A172 (cell line): ENCODE measurements around the gene COL4A1. TPM values are rescaled to one million over a fixed set of nuclear protein-coding genes. Genes with fewer than 3 reads are reported as not detected.
A peak's percentile ranks its signal among the peaks of the same experiment; 100 is the strongest.

Experiments
- DNase-seq: peaks from one replicate; pipeline ENCODE4 v3.0.0-alpha.2; 2015; ENCODE audit warnings: low spot score
- total RNA-seq: library from RNA; depleted of rRNA; stranded (reverse); fragments of >200 nt; shearing (Covaris generic); gene quantifications from 2 replicates; pipeline ENCODE4 v1.2.3, GENCODE V29; 2014; rRNA removed

COL4A1 gene
- total RNA-seq, result 197 and 221 TPM in 2 replicates

DNA sequence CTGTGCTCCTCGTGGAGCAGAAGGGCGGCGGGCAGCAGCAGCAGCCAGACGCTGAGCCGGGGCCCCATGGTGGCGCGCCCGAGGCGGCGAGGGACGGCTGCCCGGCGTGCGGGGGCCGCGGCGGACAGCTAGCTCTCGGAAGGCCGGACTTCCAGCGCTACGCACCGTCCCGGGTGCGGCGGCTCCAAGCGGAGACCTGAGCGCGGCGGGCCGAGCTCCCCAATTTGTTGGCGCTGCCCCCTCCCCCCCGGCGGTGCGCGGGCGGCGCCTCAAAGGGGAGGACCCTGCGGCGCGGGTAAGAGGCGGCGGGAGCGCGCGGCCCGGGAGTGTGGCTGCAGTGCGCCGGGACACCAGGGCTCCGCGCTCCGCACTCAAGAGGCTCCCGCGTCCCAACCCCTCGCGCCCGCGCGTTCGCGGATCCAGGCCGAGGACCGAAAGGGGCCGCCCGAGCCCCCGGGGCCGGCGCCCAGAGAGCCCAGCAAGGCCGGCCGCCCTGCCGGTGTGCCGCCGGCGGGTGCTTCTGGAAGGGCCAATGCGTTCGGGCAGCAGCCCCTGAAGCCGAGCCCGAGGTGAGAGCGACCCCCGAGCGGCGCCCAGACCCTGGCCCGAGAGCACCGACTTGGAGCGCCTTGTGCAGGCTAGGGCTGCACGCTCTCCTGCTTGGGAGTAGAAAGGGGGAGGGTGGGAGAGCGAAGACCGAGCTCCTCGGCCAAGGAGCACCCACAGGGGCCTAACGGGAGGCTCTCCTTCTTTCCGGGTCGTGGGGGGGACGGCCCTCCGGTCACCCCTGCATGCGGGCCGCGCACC lies at the start of gene COL4A1, which contains the start of gene COL4A2:
Gene COL4A1 (minus strand): TSS at position 198 of the 807 bp plus-strand sequence. CDS start 130 bp downstream, at position 68.
Gene COL4A2 (plus strand): TSS at position 325 of the 807 bp plus-strand sequence. CDS start 620 bp downstream, outside the sequence.
- DNase-seq, result peak; percentile 51

DNA sequence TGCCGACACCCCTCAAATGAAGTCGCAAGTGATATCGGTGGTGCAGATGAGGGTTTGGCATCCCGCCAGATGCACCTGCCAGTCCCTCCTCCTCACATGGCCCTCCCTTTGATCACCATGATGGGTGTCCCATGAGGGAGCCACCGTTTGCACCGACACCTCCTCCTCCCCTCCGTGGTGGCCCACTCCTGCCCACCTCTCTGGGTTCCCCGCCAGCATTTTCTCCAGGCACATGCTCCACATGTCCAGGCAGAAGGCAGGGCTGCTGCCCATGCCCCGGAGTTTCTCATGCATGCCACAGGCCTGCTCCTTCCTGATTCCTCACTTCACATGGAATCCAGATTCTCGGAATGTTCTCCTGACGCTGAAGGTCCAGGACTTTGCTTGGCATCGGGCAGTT lies 49.4 kb upstream of the COL4A1 start:
- no peak for DNase-seq

- DNase-seq, result no peak
Observed at GRCh38 chr13:110354715-110355473, 47.9 kb upstream of the COL4A1 start.

DNA sequence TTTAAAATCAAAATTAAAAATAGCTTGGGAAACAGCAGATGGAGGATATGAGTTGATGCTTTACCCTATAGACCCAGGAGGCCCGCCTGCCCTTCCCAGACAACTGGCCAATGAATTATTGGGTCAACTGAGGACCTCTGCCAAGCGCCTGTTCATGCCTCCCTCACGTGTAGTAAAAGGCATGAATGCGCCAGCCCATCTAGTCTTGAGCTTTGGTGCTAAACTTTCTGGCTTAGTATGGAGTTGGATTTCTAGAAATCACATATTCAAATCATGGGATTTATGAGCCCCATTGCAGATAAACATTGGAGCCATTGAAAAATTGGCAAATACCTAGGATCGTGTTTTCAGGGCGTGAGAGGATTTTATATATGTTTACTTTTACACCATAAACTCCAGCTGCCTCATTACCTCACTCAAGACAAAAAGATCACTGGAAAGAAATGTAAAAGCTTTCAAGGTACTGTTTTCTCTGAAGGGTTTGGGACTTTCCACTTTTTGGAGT lies 47.2 kb upstream of the COL4A1 start:
- DNase-seq, result no peak

DNA sequence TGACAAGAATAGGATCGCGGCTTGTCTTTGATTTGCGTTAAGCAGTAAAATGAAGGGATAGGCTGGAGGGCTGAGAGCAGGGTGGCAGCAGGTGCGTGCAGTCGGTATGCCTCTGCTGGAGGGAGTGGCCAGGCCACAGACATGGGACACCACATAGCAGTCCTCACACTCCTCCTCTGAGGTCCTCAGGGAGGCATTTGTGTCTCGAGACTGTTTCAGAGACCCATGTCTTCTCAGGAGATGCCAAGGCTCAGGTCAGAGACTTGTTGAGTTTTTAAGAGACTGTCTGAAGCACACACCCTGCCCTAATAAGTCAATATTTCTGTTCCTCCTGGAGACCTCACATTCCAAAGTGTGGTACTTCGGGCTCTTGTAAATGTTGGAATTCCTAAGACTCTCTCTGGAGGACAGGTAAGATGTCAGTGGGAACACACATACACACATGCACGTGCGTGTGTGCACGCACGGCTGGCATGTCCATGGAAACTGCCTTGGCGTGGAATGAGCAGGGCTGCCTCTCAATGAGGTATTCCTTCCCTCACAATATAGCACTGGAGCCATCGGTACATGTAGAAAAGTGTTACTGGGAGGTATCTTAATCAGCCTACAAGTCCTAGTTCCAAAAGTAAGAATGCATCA lies 46.5 kb upstream of the COL4A1 start:
- no peak for DNase-seq

- DNase-seq, result no peak
Observed at GRCh38 chr13:110352735-110353134, 45.8 kb upstream of the COL4A1 start.

DNA sequence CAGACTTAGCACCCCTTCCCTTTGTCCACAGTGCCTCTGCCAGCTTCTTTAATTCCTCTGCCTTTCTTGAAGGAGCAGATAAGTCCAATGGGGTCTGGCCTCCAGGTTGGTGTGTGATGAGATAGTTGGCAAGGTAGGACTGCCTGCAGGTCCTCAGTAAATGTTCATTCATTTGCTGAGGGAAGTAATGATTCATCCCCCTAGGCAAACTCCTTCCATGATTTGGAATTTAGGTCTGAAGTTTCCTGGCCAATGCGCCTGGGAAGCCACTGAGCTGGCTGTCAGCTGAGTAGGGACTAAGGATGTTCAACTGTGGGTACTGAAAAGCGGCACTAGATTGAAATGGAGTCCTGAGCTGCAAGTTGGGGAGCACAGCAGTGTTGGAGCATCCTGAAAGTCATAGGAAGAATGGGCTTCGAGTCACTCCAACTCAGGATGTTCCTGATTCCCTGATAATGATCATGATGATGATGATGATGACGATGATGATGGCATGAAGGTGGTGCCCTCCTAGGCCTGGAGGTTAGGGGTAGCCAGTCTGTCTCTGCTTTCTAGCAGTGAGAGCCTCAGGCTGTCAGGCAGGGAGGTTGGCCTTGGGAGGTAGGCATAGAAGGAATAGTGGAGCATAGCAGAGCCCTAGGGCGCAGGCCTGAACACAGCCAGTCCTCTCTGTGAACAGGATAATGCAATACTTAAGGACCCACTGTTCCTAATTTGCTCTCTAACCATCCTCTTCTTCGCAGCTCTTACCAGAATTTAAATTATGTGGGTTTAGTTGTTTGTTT lies 44.9 kb upstream of the COL4A1 start:
- no peak for DNase-seq

DNA sequence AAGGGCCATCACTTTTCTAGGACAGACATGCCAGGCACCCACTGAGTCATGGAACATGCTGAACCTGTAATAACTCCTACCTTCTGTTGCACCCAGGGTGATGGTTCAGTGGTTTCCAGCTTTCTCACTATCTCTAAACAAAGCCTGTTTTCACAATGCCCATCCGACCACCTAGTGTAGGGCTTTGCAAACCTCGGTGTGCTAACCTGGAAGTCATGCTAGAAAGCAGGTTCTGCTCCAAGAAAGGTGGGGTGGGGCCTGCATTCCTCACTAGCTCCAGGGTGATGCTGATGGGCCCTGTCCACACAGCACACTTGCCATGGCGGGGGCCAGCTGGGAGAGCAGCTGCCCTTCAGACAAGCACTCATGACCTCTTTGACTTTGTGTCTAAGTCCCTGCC lies 43.6 kb upstream of the COL4A1 start:
- DNase-seq, result no peak

DNA sequence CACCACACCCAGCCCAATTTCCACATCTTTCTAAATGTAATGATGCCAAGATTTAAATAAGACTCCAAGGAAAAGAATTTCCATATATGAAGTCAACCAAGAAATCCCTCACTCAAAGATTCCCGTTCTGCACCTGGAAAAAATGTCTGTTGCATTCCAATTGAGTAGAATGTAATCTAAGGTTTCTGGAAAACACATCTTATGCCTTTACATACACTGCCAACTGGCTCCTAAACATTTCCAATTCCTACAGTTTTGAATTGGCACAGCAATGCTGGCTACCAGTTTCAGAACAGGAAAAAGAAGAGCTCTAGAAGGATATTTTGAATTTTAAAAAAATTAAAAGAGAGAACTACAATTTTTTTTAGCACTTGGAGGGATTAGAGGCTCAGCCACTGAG lies 43.1 kb upstream of the COL4A1 start:
- no peak for DNase-seq

DNA sequence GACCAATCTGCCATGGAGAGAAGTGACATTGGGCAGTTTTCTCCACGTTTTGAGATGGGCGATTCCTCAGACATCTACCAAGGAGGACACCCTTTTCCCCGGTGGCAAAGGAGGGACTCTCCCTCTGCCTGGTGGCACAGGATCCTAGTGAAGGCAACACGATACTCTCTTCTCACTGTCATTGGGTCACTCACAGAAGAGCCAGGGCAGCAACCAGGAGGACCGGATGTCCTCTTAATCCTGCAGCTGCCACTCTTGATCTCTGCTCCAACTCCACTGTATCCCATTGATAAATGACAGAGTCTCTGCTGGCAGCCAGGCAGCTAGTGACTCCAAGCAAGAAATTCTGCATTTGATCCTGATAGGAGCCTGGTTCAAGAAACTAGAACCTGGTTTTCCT lies 42.3 kb upstream of the COL4A1 start:
- no peak for DNase-seq

GRCh38 chr13:110348309-110349105 lies 41.5 kb upstream of the COL4A1 start:
- no peak for DNase-seq

DNA sequence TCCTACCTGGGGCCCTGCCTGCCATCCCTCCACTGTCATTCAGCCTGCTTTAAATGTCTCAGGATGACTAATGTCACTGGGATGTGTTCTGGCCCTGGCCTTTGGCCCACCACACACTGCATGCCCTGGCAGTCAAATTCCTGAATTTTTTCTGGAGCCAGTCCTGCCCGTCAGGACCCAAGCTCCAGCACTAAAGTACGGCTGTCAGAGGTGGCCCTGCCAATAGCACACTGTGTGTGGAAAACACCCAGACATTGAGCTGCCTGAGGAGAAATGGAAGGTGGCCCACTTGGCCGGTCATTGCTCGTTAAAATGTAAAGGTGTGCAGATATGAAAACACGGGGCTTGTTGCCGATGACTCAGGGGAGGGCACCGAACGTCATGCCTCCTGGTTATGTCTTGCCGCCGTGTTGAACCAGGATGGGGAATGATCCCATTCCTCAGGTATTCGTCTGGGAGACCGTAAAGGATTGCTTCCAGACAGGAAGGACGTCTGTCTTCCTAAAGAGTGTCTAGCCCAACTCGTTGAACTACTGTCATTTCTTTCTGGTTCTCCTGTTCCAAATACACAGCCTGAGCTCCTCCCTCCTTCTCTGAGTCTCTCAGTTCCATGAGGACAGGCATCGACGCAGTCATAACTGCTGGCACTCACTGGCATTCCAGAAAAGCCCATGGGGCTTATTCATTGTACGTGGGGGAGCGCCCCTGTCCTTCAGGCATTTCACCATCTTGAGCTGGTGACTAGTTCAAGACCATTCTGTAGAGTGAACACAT lies 40.8 kb upstream of the COL4A1 start:
- DNase-seq, result peak; percentile 89

- no peak for DNase-seq
Observed at GRCh38 chr13:110347088-110347487, 40.1 kb upstream of the COL4A1 start.

DNA sequence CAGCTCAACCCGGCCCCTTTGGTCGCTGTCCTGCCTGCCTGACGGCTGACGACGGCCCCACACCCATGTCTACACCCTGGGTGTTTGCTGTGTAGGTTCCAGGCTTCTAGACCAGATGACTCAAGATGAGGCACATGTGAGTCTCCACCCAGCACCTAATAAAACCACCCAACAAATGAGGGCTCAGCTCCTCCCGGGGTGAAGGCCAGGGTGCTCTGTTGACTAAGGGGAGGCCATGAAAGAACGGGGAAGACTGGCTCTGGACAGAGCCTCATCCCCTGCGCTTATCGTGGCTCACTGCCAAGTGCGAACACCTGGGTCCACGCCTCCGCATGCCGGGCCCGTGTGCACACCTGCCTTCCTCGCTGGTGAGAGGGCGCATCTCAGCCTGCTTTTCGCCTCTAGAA lies 39.7 kb upstream of the COL4A1 start:
- peak; percentile 62 for DNase-seq

GRCh38 chr13:110345701-110346100 lies 38.7 kb upstream of the COL4A1 start:
- DNase-seq, result no peak

DNA sequence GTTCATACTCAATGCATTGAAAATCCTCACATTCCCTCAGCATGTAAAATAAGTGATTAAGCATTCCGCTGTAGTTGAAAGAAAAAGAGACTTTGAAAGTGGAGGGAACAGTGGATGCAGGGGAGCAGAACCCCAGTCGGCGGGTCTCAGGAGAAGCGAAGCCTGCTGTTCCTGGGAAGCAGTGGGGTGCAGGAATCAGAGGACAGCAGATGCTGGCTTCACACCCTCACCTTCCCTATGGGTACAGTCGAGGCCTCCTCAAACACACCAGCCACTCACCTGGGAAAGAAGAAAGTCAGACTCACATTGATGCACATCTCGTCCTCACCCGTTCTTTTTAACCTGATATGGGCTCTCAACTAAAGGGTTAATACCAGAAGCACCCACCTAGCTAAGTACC lies 38.3 kb upstream of the COL4A1 start:
- no peak for DNase-seq

- no peak for DNase-seq
Observed at GRCh38 chr13:110344320-110344719, 37.4 kb upstream of the COL4A1 start.

- peak; percentile 70 for DNase-seq
Observed at GRCh38 chr13:110343241-110343865, 36.4 kb upstream of the COL4A1 start.

GRCh38 chr13:110342474-110342873 lies 35.5 kb upstream of the COL4A1 start:
- no peak for DNase-seq
